GM23248 (cell line): Measurements from ENCODE around the gene MPHOSPH9. TPM values are rescaled to one million over a fixed set of nuclear protein-coding genes. Genes with fewer than 3 reads are reported as not detected.
A peak's percentile ranks its signal among the peaks of the same experiment; 100 is the strongest.

ENCODE experiments used
- DNase-seq: peaks from one replicate; pipeline ENCODE4 v3.0.0-alpha.2; 2015
- H2AFZ ChIP-seq: fragments of 200-600 bp; sonication (generic); 2 replicates; pipeline ENCODE4 v1.6.1; 2016; ENCODE audit warnings: antibody characterized with exemption
- H3F3A ChIP-seq: fragments of 200-600 bp; sonication (generic); 2 replicates; pipeline ENCODE4 v1.6.1; 2016; ENCODE audit warnings: mild to moderate bottlenecking, antibody characterized with exemption, mixed run types; ENCODE audit not compliant: insufficient read depth
- H3K27ac ChIP-seq: fragments of 200-600 bp; sonication (generic); 2 replicates; pipeline ENCODE4 v1.5.1; 2016; ENCODE audit warnings: mild to moderate bottlenecking
- H3K27me3 ChIP-seq: fragments of 200-600 bp; sonication (generic); replicated peaks from 2 replicates; pipeline ENCODE4 v1.6.1; 2016; ENCODE audit warnings: mild to moderate bottlenecking; ENCODE audit not compliant: insufficient read depth
- H3K36me3 ChIP-seq: fragments of 200-600 bp; sonication (generic); 2 replicates; pipeline ENCODE4 v1.6.1; 2016; ENCODE audit warnings: low read depth, mild to moderate bottlenecking
- H3K4me1 ChIP-seq: fragments of 200-600 bp; sonication (generic); 2 replicates; pipeline ENCODE4 v1.6.1; 2016; ENCODE audit warnings: mild to moderate bottlenecking; ENCODE audit not compliant: insufficient read depth
- H3K4me2 ChIP-seq: fragments of 200-600 bp; sonication (generic); one replicate; pipeline ENCODE4 v1.6.1; 2016; ENCODE audit warnings: mild to moderate bottlenecking; ENCODE audit not compliant: unreplicated experiment
- H3K4me3 ChIP-seq: fragments of 200-600 bp; sonication (generic); 2 replicates; pipeline ENCODE4 v1.5.1; 2016; ENCODE audit warnings: mild to moderate bottlenecking
- H3K79me2 ChIP-seq: fragments of 200-600 bp; sonication (generic); 2 replicates; pipeline ENCODE4 v1.6.1; 2016; ENCODE audit warnings: mild to moderate bottlenecking; ENCODE audit not compliant: insufficient read depth
- H3K9ac ChIP-seq: fragments of 200-600 bp; sonication (generic); 2 replicates; pipeline ENCODE4 v1.6.1; 2016; ENCODE audit warnings: mild to moderate bottlenecking
- H3K9me2 ChIP-seq: fragments of 200-600 bp; sonication (generic); 2 replicates; pipeline ENCODE4 v1.6.1; 2016; ENCODE audit warnings: mixed run types, mild to moderate bottlenecking, moderate library complexity; ENCODE audit not compliant: insufficient read depth
- H3K9me3 ChIP-seq: fragments of 200-600 bp; sonication (generic); one replicate; pipeline ENCODE4 v1.6.1; 2017; ENCODE audit warnings: low read depth
- H4K20me1 ChIP-seq: fragments of 200-600 bp; sonication (generic); 2 replicates; pipeline ENCODE4 v1.6.0; 2016; ENCODE audit not compliant: insufficient read depth
- EZH2 ChIP-seq: fragments of 200-600 bp; sonication (generic); IDR thresholded peaks from 2 replicates; pipeline ENCODE4 v1.6.1; 2018; ENCODE audit warnings: antibody characterized with exemption, mild to moderate bottlenecking; ENCODE audit not compliant: insufficient read depth, poor library complexity, severe bottlenecking
- EZH2phosphoT487 ChIP-seq: fragments of 200-600 bp; sonication (generic); IDR thresholded peaks from 2 replicates; pipeline ENCODE4 v1.6.1; 2018; ENCODE audit warnings: antibody characterized with exemption, moderate library complexity, mild to moderate bottlenecking, low read depth; ENCODE audit not compliant: insufficient read depth
- WGBS, 2 experiments: methylation state at CpG; one replicate each; pipeline ENCODE4 v1.1.6; 2015 to 2017; ENCODE audit warnings: low lambda C conversion rate in 2 of 2, low coverage in 1 of 2; ENCODE audit errors: missing lambda C conversion rate in 2 of 2; 5-methylcytosine and 5-hydroxymethylcytosine counted together
- in situ Hi-C: fragments of 300-500 bp; cut with MboI; formaldehyde crosslinking; loops from 2 replicates; pipeline ENCODE4 v1.15.0; 2020
- polyA plus RNA-seq: library from polyadenylated mRNA; unstranded; fragments of >200 nt; fragmentation: Nextera tagmentation; extraction: Ambion mirVana; gene quantifications from 2 replicates; pipeline ENCODE4 v1.2.1, GENCODE V29; 2016
- total RNA-seq: library from RNA; depleted of rRNA; stranded (reverse); fragments of >200 nt; shearing (Covaris generic); gene quantifications from 2 replicates; pipeline ENCODE4 v1.2.3, GENCODE V29; 2014

MPHOSPH9 gene
- total and polyA plus RNA-seq, 2 experiments from 2014 or later: 18.0 to 51.6 TPM

GRCh38 chr12:123129621-123130020, 103.3 kb downstream of the MPHOSPH9 start:
- peaks cover 20% of the 10 kb centered on the region for H3F3A ChIP-seq
- peaks cover 6% of the 10 kb centered on the region; the same call in 1 of the 2 replicates for H3K79me2 ChIP-seq
- peaks cover 34% of the 10 kb centered on the region for H3K4me1 ChIP-seq
- in situ Hi-C loops: no loop called here
- no peaks in the 10 kb centered on the region for H3K27me3 ChIP-seq
- H3K4me3 ChIP-seq: no peak overlapping the region
- H2AFZ ChIP-seq: no peak overlapping the region
- H3K9me3 ChIP-seq: no peaks in the 10 kb centered on the region
- no peak overlapping the region for H3K9ac ChIP-seq
- whole genome bisulfite sequencing, 2 experiments: 80 to 84% methylated on average over 4 of the region's 4 CpGs
- H3K36me3 ChIP-seq: no peaks in the 10 kb centered on the region
- no peaks in the 10 kb centered on the region for H4K20me1 ChIP-seq
- H3K4me2 ChIP-seq: no peak overlapping the region
- no peaks in the 10 kb centered on the region for H3K9me2 ChIP-seq
- no peak overlapping the region for H3K27ac ChIP-seq
- no peak for DNase-seq
- no peak for TF ChIP-seq EZH2phosphoT487
- TF ChIP-seq EZH2: no peak

GRCh38 chr12:123127182-123127495, 105.8 kb downstream of the MPHOSPH9 start:
- no peak for DNase-seq
- Histone ChIP-seq H3K9me2 (no peaks in the 10 kb centered on the region), H3K79me2 (peaks cover 13% of the 10 kb centered on the region), H3F3A (peaks cover 20% of the 10 kb centered on the region), H3K9me3 (no peaks in the 10 kb centered on the region), H3K27ac (peak overlapping the region; percentile 65), H3K9ac (no peak overlapping the region), H3K4me2 (peak overlapping the region; percentile 62), H3K27me3 (no peaks in the 10 kb centered on the region), H3K36me3 (no peaks in the 10 kb centered on the region), H2AFZ (no peak overlapping the region), H3K4me1 (peaks cover 29% of the 10 kb centered on the region), H4K20me1 (no peaks in the 10 kb centered on the region), H3K4me3 (no peak overlapping the region)
- 98 to 100% methylated on average over 6 of the region's 6 CpGs for WGBS, 2 experiments
- TF ChIP-seq EZH2: no peak
- no peak for TF ChIP-seq EZH2phosphoT487
- in situ Hi-C loops: no loop called here

- 22 to 25% methylated on average over 6 of the region's 6 CpGs for WGBS, 2 experiments
- H3K9ac ChIP-seq: peak overlapping the region; percentile 25; the same call in 1 of the 2 replicates
Observed at GRCh38 chr12:123126294-123127181, 106.4 kb downstream of the MPHOSPH9 start.

GRCh38 chr12:123122626-123123025, 110.3 kb downstream of the MPHOSPH9 start:
- no peaks in the 10 kb centered on the region for H3K9me3 ChIP-seq
- DNase-seq: no peak
- no peaks in the 10 kb centered on the region for H4K20me1 ChIP-seq
- WGBS, 2 experiments: 96 to 100% methylated on average over 3 of the region's 3 CpGs
- H3K4me3 ChIP-seq: no peak overlapping the region
- peaks cover 23% of the 10 kb centered on the region for H3K4me1 ChIP-seq
- in situ Hi-C loops: no loop called here
- no peaks in the 10 kb centered on the region for H3K9me2 ChIP-seq
- peaks cover 7% of the 10 kb centered on the region; the same call in 1 of the 2 replicates for H3K79me2 ChIP-seq
- H3K4me2 ChIP-seq: no peak overlapping the region
- no peak overlapping the region for H3K9ac ChIP-seq
- H3K27ac ChIP-seq: no peak overlapping the region
- no peak overlapping the region for H2AFZ ChIP-seq
- no peaks in the 10 kb centered on the region for H3K36me3 ChIP-seq
- peaks cover 20% of the 10 kb centered on the region for H3F3A ChIP-seq
- no peaks in the 10 kb centered on the region for H3K27me3 ChIP-seq
- TF ChIP-seq EZH2: no peak
- TF ChIP-seq EZH2phosphoT487: no peak

More at GRCh38 chr12:123126294-123127181, 106.4 kb downstream of the MPHOSPH9 start:
- Histone ChIP-seq H3K4me1 (peaks cover 29% of the 10 kb centered on the region), H2AFZ (no peak overlapping the region), H3K79me2 (peaks cover 13% of the 10 kb centered on the region), H3K9me2 (no peaks in the 10 kb centered on the region), H3K36me3 (no peaks in the 10 kb centered on the region), H3K27me3 (no peaks in the 10 kb centered on the region), H3K4me2 (peak overlapping the region; percentile 62), H3K4me3 (peak overlapping the region; percentile 36), H3K27ac (peak overlapping the region; percentile 65), H3K9me3 (no peaks in the 10 kb centered on the region), H3F3A (peaks cover 20% of the 10 kb centered on the region), H4K20me1 (no peaks in the 10 kb centered on the region)
- in situ Hi-C loops: no loop called here
- no peak for TF ChIP-seq EZH2phosphoT487
- no peak for TF ChIP-seq EZH2
- DNase-seq: peak; percentile 97
